HAP-1 (cell line): ENCODE data around the gene NKTR.
"Not testable (repeated sequence)": the region's sequence is repeated elsewhere in the genome, so short reads cannot be mapped to it uniquely, and the experiment has no call there.

Source experiments
- DNase-seq, 2 experiments: peaks; one replicate each; pipeline ENCODE4 v3.0.0-alpha.2; 2016 to 2020; ENCODE audit warnings: low spot score in 2 of 2
- H3K27me3 ChIP-seq: fragments of 250-450 bp; sonication (Bioruptor Pico); 2 replicates; pipeline ENCODE4 v1.5.1; 2020; ENCODE audit warnings: low read depth, mild to moderate bottlenecking, moderate library complexity
- H3K36me3 ChIP-seq: fragments of 250-450 bp; sonication (Bioruptor Pico); replicated peaks from 2 replicates; pipeline ENCODE4 v1.5.1; 2020; ENCODE audit warnings: mild to moderate bottlenecking
- H3K4me1 ChIP-seq: fragments of 250-450 bp; sonication (Bioruptor Pico); 2 replicates; pipeline ENCODE4 v1.5.1; 2020; ENCODE audit warnings: mild to moderate bottlenecking
- H3K4me3 ChIP-seq: fragments of 250-450 bp; sonication (Bioruptor Pico); 2 replicates; pipeline ENCODE4 v1.5.1; 2020; ENCODE audit warnings: mild to moderate bottlenecking, moderate library complexity
- H3K9me3 ChIP-seq: fragments of 250-450 bp; sonication (Bioruptor Pico); 2 replicates; pipeline ENCODE4 v1.5.1; 2020; ENCODE audit warnings: mild to moderate bottlenecking, moderate library complexity
- in situ Hi-C: fragments of 300-500 bp; cut with MboI; formaldehyde crosslinking; loops from 3 replicates; pipeline ENCODE4 v1.14.3; 2020; ENCODE audit warnings: low sequenced_read_pairs, inconsistent platforms, mixed read lengths

NKTR gene

DNA sequence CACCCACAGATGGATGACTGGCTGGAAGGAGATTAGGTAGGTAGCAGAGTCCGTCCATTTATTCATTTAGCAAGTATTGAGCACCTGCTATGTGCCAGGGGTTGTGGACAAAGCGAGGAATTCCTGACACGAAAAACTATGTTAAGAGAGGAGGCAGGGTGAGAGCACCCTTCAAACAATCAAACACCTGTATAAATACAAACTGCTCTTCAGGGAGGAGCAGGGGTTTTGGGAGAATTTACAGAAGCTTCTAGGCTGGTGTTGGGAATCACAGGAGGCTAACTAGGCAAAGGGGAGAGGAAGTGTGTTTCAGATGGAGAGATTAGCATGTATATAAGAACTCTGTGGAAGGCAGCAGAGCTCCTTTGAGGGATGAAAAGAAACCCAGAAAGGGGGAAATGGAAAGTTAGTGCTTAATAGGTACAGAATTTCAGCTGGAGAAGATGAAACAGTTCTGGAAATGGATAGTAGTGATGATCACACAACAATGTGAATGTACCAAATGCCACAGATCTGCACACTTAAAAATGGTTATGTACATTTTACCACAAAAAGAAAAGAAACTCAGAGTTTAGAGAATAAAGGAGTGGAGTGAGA, 17.9 kb upstream of the NKTR start:
- Histone ChIP-seq H3K27me3 (no peaks in the 10 kb centered on the region), H3K4me3 (peak overlapping the region; percentile 57), H3K9me3 (no peaks in the 10 kb centered on the region; the same call in 1 of the 2 replicates), H3K4me1 (peaks cover 12% of the 10 kb centered on the region), H3K36me3 (peaks cover 8% of the 10 kb centered on the region; the same call in 1 of the 2 replicates)
- no peak for DNase-seq
- in situ Hi-C loops = no loop called here

GRCh38 chr3:42588625-42589024, 11.9 kb upstream of the NKTR start:
- peaks cover 12% of the 10 kb centered on the region for H3K36me3 ChIP-seq
- no peaks in the 10 kb centered on the region for H3K27me3 ChIP-seq
- H3K9me3 ChIP-seq = no peaks in the 10 kb centered on the region
- H3K4me1 ChIP-seq = peaks cover 19% of the 10 kb centered on the region
- in situ Hi-C loops = no loop called here
- no peak overlapping the region for H3K4me3 ChIP-seq
- no peak for DNase-seq

DNA sequence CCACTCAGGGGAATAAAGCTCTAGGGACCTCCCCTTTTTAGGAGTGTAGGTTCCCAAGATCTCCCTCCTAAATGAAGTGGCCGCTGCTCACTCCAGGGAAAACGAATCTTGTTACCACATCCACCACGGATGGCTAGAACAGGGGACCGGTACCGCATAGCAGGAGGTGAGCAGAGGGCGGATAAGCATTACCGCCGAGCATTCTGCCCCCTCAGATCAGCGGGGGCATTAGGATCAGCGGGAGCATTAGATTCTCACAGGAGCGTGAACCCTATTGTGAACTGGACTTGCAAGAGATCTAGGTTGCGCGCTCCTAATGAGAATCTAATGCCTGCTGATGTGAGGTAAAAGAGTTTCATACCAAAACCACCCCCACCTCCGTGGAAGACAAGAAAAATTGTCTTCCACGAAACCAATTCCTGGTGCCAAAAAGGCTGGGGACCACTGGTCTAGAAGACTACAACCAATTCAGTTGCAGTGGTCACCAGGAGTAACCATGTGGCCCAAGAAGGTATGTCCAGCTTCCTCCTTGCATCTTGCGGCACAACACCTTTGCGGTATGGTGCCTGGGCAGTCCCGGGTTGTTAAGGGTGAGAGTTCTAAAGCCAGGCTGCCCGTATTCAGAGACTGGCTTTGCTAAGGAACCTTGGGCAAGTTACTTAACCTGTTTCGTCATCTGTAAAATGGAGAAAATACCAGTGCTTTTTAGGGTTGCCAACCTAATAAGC, 10.9 kb upstream of the NKTR start:
- Histone ChIP-seq H3K4me3 (no peak overlapping the region), H3K36me3 (peaks cover 20% of the 10 kb centered on the region), H3K4me1 (peaks cover 19% of the 10 kb centered on the region), H3K27me3 (no peaks in the 10 kb centered on the region), H3K9me3 (no peaks in the 10 kb centered on the region)
- DNase-seq = no peak
- in situ Hi-C loops = no loop called here

GRCh38 chr3:42590989-42591756, 9.3 kb upstream of the NKTR start:
- H3K27me3 ChIP-seq = no peaks in the 10 kb centered on the region
- peak overlapping the region; percentile 49 for H3K4me3 ChIP-seq
- in situ Hi-C loops = no loop called here
- peaks cover 26% of the 10 kb centered on the region for H3K36me3 ChIP-seq
- DNase-seq = peak in 1 of 2 experiments; percentile 37
- H3K9me3 ChIP-seq = no peaks in the 10 kb centered on the region
- H3K4me1 ChIP-seq = peaks cover 19% of the 10 kb centered on the region

DNA sequence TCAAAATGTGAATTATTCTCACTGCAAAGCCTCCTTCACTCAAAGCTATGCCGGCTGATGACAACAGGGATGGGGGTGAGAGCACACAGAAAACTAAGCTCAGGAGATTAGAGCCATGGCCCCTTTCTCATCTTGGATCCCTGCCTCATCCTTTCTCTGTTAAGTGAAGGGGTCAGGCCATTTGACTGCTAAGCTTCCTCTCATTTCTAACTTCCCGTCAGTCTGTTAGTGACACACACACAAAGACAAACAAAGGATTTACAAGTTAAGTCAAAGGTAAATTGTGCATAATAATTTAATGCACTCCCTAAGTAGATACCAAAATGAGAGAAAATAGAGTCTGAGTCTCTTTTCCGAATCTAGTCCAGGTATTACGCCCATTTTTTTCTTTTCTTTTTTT, 8.7 kb upstream of the NKTR start:
- Histone ChIP-seq H3K36me3 (peaks cover 27% of the 10 kb centered on the region), H3K4me3 (peak overlapping the region; percentile 49), H3K9me3 (no peaks in the 10 kb centered on the region), H3K27me3 (no peaks in the 10 kb centered on the region), H3K4me1 (peaks cover 19% of the 10 kb centered on the region)
- peak in 1 of 2 experiments; percentile 48 for DNase-seq
- in situ Hi-C loops = no loop called here

GRCh38 chr3:42593635-42594034, 6.9 kb upstream of the NKTR start:
- in situ Hi-C loops = no loop called here
- no peak for DNase-seq
- H3K4me3 ChIP-seq = no peak overlapping the region
- H3K36me3 ChIP-seq = peaks cover 29% of the 10 kb centered on the region
- peaks cover 19% of the 10 kb centered on the region for H3K4me1 ChIP-seq
- H3K27me3 ChIP-seq = no peaks in the 10 kb centered on the region
- no peaks in the 10 kb centered on the region for H3K9me3 ChIP-seq

GRCh38 chr3:42595682-42596081, 4.8 kb upstream of the NKTR start:
- DNase-seq = no peak
- Histone ChIP-seq H3K9me3 (no peaks in the 10 kb centered on the region), H3K4me3 (no peak overlapping the region), H3K36me3 (peaks cover 29% of the 10 kb centered on the region), H3K4me1 (peaks cover 17% of the 10 kb centered on the region), H3K27me3 (no peaks in the 10 kb centered on the region)
- in situ Hi-C loops = no loop called here

DNA sequence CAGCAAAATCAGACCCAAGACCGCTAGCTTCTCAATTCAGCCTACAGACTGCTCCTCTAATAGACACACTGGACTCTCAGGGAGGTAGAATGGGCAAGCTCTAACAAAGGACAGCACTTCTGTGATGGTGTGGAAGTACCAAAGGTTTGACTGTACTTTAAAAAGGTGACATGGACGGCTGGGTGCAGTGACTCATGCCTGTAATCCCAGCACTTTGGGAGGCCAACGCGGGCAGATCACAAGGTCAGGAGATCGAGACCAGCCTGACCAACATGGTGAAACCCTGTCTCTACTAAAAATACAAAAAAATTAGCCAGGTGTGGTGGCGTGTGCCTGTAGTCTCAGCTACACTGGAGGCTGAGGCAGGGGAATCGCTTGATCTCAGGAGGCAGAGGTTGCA, 3.4 kb upstream of the NKTR start:
- in situ Hi-C loops, H3K9me3 ChIP-seq, DNase-seq, H3K27me3 ChIP-seq, H3K4me3 ChIP-seq: not testable (repeated sequence)
- Histone ChIP-seq H3K4me1 (peaks cover 13% of the 10 kb centered on the region), H3K36me3 (peaks cover 29% of the 10 kb centered on the region)

GRCh38 chr3:42600958-42601675, 631 bp downstream of the NKTR start:
- no peaks in the 10 kb centered on the region for H3K27me3 ChIP-seq
- H3K36me3 ChIP-seq = peaks cover 3% of the 10 kb centered on the region; the same call in 1 of the 2 replicates
- H3K9me3 ChIP-seq = no peaks in the 10 kb centered on the region; the same call in 1 of the 2 replicates
- H3K4me1 ChIP-seq = peaks cover 12% of the 10 kb centered on the region
- DNase-seq = peak in 1 of 2 experiments; percentile 47
- H3K4me3 ChIP-seq = peak overlapping the region; percentile 88
- in situ Hi-C loops = no loop called here

GRCh38 chr3:42601896-42602581, 1.6 kb downstream of the NKTR start:
- DNase-seq = no peak
- in situ Hi-C loops = no loop called here
- H3K36me3 ChIP-seq = peaks cover 3% of the 10 kb centered on the region; the same call in 1 of the 2 replicates
- peaks cover 15% of the 10 kb centered on the region for H3K4me1 ChIP-seq
- H3K4me3 ChIP-seq = peak overlapping the region; percentile 88
- no peaks in the 10 kb centered on the region; the same call in 1 of the 2 replicates for H3K9me3 ChIP-seq
- no peaks in the 10 kb centered on the region for H3K27me3 ChIP-seq

DNA sequence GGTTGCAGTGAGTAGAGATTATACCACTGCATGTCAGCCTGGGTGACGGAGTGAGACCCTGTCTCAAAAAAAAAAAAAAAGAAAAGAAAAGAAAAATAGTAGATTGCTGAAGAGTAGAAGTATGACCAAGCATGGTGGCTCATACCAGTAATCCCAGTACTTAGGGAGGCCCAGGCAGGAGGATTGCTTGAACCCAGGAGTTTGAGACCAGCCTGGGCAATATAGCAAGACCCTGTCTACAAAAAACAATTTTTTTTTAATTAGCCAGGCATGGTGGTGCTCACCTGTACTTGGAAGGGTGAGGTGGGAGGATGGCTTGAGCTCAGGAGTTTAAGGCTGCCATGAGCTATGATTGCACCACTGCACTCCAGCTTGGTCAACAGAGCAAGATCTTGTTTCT, 2.5 kb downstream of the NKTR start:
- Histone ChIP-seq H3K4me3 (no peak overlapping the region), H3K27me3 (no peaks in the 10 kb centered on the region), H3K36me3 (peaks cover 9% of the 10 kb centered on the region; the same call in 1 of the 2 replicates), H3K4me1 (peaks cover 17% of the 10 kb centered on the region), H3K9me3 (no peaks in the 10 kb centered on the region; the same call in 1 of the 2 replicates)
- in situ Hi-C loops = no loop called here
- no peak for DNase-seq

- no peak for DNase-seq
- in situ Hi-C loops = no loop called here
- Histone ChIP-seq H3K36me3 (peaks cover 23% of the 10 kb centered on the region), H3K4me3 (no peak overlapping the region), H3K9me3 (no peaks in the 10 kb centered on the region; the same call in 1 of the 2 replicates), H3K4me1 (peaks cover 23% of the 10 kb centered on the region), H3K27me3 (no peaks in the 10 kb centered on the region)
Measured at GRCh38 chr3:42605546-42606173, 5.2 kb downstream of the NKTR start.
